Uterus (tissue), 2 donors: ENCODE measurements around the gene TM4SF20.

Source experiments
- CTCF ChIP-seq, 4 experiments: fragments of 200-600 bp in 2 of 4; fragments of 450-650 bp in 2 of 4; sonication (generic) in 2 of 4; IDR thresholded peaks; one replicate each; pipeline ENCODE4 v1.5.1; 2016 to 2019; ENCODE audit warnings: antibody characterized with exemption in 4 of 4, mild to moderate bottlenecking in 2 of 4, moderate library complexity in 1 of 4
- POLR2A ChIP-seq, 2 donors: fragments of 450-650 bp; IDR thresholded peaks; one replicate each; pipeline ENCODE4 v1.6.1; 2016; ENCODE audit warnings: antibody characterized with exemption in 2 of 2, mild to moderate bottlenecking in 1 of 2, moderate library complexity in 1 of 2

- no peak for TF ChIP-seq CTCF (IDR thresholded peaks at IDR 0.05)
- TF ChIP-seq POLR2A (IDR thresholded peaks at IDR 0.05), result no peak
These were observed 30.8 kb downstream of the TM4SF20 start for GRCh38 chr2:227348324-227348723.
